HepG2 (cell line): ENCODE measurements around the gene IFT122. TPM values are rescaled to one million over a fixed set of nuclear protein-coding genes. Genes with fewer than 3 reads are reported as not detected.

Experiments
- ARHGAP35 ChIP-seq: sonication (generic); formaldehyde crosslinking; IDR thresholded peaks from 2 replicates; pipeline ENCODE4 v1.9.0; 2022; ENCODE audit warnings: mild to moderate bottlenecking, inconsistent platforms, moderate library complexity, missing genetic modification reagents, borderline replicate concordance
- ATRX ChIP-seq: sonication (generic); formaldehyde crosslinking; IDR thresholded peaks from 2 replicates; pipeline ENCODE4 v1.4.0; 2020; ENCODE audit warnings: missing genetic modification reagents, borderline replicate concordance
- CAMTA2 ChIP-seq: sonication (generic); formaldehyde crosslinking; IDR thresholded peaks from 2 replicates; pipeline ENCODE4 v1.4.0; 2020; ENCODE audit warnings: mild to moderate bottlenecking, missing genetic modification reagents, borderline replicate concordance
- CBX1 ChIP-seq: IDR thresholded peaks from one replicate; pipeline ENCODE4 v1.6.1; 2016; ENCODE audit warnings: antibody characterized with exemption, low read depth
- CEBPB ChIP-seq: IDR thresholded peaks from 2 replicates; pipeline ENCODE4 v1.6.1; 2011; ENCODE audit warnings: low read depth, low read length, improper control_type of control experiment, borderline replicate concordance
- EHMT2 ChIP-seq: fragments of 200-600 bp; sonication (generic); IDR thresholded peaks from 2 replicates; pipeline ENCODE4 v1.7.0; 2017; ENCODE audit warnings: antibody characterized with exemption, low read depth, low read length, borderline replicate concordance
- EP300 ChIP-seq, 3 experiments: sonication (generic) in 1 of 3; formaldehyde crosslinking in 1 of 3; IDR thresholded peaks; 2 replicates each; pipeline versions ENCODE4 v1.5.1 to v1.6.1; 2011 to 2020; ENCODE audit warnings: low read depth in 2 of 3, low read length in 2 of 3, borderline replicate concordance in 1 of 3, improper control_type of control experiment in 1 of 3, mild to moderate bottlenecking in 1 of 3, missing genetic modification reagents in 1 of 3, moderate library complexity in 1 of 3
- HNF4G ChIP-seq, 2 experiments: sonication (generic) in 1 of 2; formaldehyde crosslinking in 1 of 2; IDR thresholded peaks; 2 replicates each; pipeline versions ENCODE4 v1.4.0 to v1.6.1; 2011 to 2020; ENCODE audit warnings: borderline replicate concordance in 2 of 2, low read depth in 2 of 2, mild to moderate bottlenecking in 2 of 2, low read length in 1 of 2, missing genetic modification reagents in 1 of 2, moderate library complexity in 1 of 2
- KAT7 ChIP-seq: IDR thresholded peaks from 2 replicates; pipeline ENCODE4 v1.6.1; 2018; ENCODE audit warnings: borderline replicate concordance, missing compliant biosample characterization
- KDM4B ChIP-seq: sonication (generic); formaldehyde crosslinking; IDR thresholded peaks from 2 replicates; pipeline ENCODE4 v1.4.0; 2020; ENCODE audit warnings: missing genetic modification reagents
- NFKBIZ ChIP-seq: IDR thresholded peaks from 2 replicates; pipeline ENCODE4 v1.6.1; 2018; ENCODE audit warnings: missing genetic modification reagents, missing compliant biosample characterization
- NR1H2 ChIP-seq: sonication (generic); formaldehyde crosslinking; IDR thresholded peaks from 2 replicates; pipeline ENCODE4 v1.8.1; 2022; ENCODE audit warnings: low read depth, missing genetic modification reagents, borderline replicate concordance
- PHF21A ChIP-seq: sonication (generic); formaldehyde crosslinking; IDR thresholded peaks from 2 replicates; pipeline ENCODE4 v1.5.0; 2020; ENCODE audit warnings: mild to moderate bottlenecking, missing genetic modification reagents
- PRPF4 ChIP-seq: fragments of 200-400 bp; formaldehyde crosslinking; IDR thresholded peaks from 2 replicates; pipeline ENCODE4 v1.6.1; 2016; ENCODE audit warnings: low read length, low read depth; ENCODE audit not compliant: poor library complexity, severe bottlenecking
- RARA ChIP-seq: IDR thresholded peaks from 2 replicates; pipeline ENCODE4 v1.6.1; 2016; ENCODE audit warnings: missing genetic modification reagents, missing compliant biosample characterization
- SP5 ChIP-seq: IDR thresholded peaks from 2 replicates; pipeline ENCODE4 v1.6.1; 2016; ENCODE audit warnings: low read depth, borderline replicate concordance
- TBP ChIP-seq: sonication (generic); formaldehyde crosslinking; IDR thresholded peaks from 2 replicates; pipeline ENCODE4 v1.5.0; 2020; ENCODE audit warnings: missing genetic modification reagents
- TEAD3 ChIP-seq: optimal IDR thresholded peaks from 2 replicates; pipeline ENCODE3; 2016; ENCODE audit warnings: borderline replicate concordance
- ZFP41 ChIP-seq: sonication (generic); formaldehyde crosslinking; IDR thresholded peaks from 2 replicates; pipeline ENCODE4 v1.4.0; 2020; ENCODE audit warnings: mild to moderate bottlenecking, missing genetic modification reagents, borderline replicate concordance
- ZMYM2 ChIP-seq: sonication (generic); formaldehyde crosslinking; IDR thresholded peaks from 2 replicates; pipeline ENCODE4 v1.8.0; 2022; ENCODE audit warnings: mild to moderate bottlenecking, missing genetic modification reagents
- ZNF441 ChIP-seq: sonication (generic); formaldehyde crosslinking; IDR thresholded peaks from 2 replicates; pipeline ENCODE4 v1.7.0; 2021; ENCODE audit warnings: missing genetic modification reagents, borderline replicate concordance
- ZNF616 ChIP-seq: sonication (generic); formaldehyde crosslinking; IDR thresholded peaks from 2 replicates; pipeline ENCODE4 v1.5.0; 2020; ENCODE audit warnings: low read depth, mild to moderate bottlenecking, missing genetic modification reagents
- ZNF75D ChIP-seq: sonication (generic); formaldehyde crosslinking; IDR thresholded peaks from 2 replicates; pipeline ENCODE4 v1.8.1; 2023; ENCODE audit warnings: missing genetic modification reagents, mild to moderate bottlenecking, borderline replicate concordance
- polyA plus RNA-seq, 8 experiments: library from polyadenylated mRNA; depleted of rRNA in 3 of 8; stranded (reverse) in 7 of 8; unstranded in 1 of 8; fragments of >200 nt; fragmentation: Illumina TruSeq in 4 of 8; extraction: Trizol in 4 of 8; gene quantifications; 2 replicates each; pipeline versions ENCODE4 v1.2.1 to v1.2.3, GENCODE V29; 2011 to 2016; ENCODE audit warnings: low read depth in 4 of 8, missing spikeins in 1 of 8, mixed read lengths in 1 of 8; ENCODE audit not compliant: insufficient read depth in 1 of 8
- total RNA-seq, 5 experiments: library from RNA; depleted of rRNA; stranded (reverse); fragments of >200 nt; fragmentation: Illumina TruSeq; extraction: Trizol; gene quantifications; 2 replicates each; pipeline ENCODE4 v1.2.3, GENCODE V29; 2016; ENCODE audit warnings: low read depth in 1 of 5
- TF ChIP-seq, protein P1 (sequence below): sonication (generic); formaldehyde crosslinking; IDR thresholded peaks from 2 replicates; pipeline ENCODE4 v1.5.0; 2020; ENCODE audit warnings: missing genetic modification reagents
- TF ChIP-seq, protein P2 (sequence below): IDR thresholded peaks from 2 replicates; pipeline ENCODE4 v1.6.1; 2016; ENCODE audit warnings: low read depth, missing genetic modification reagents, missing compliant biosample characterization

The IFT122 gene
- total and polyA plus RNA-seq, 2 of the 13 experiments (the other 11 are each of a cell fraction or from before 2014, with no cell fraction given) = 10.1 to 10.3 TPM

DNA sequence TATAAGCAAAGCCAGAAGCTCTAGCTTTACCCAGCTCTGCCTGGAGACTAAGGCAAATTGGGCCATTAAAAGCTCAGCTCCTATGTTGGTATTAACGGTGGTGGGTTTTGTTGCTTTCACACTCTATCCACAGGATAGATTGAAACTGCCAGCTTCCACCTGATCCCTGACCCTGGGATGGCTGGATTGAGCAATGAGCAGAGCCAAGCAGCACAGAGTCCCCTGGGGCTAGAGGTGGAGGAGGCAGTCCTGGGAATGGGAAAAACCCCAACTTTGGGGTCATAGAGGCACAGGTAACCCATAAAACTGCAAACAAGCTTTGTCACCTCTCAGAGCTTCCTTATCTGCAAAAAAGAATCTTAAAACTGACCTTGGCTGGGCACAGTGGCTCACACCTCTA is 95.1 kb downstream of the IFT122 start (continued):
- TF ChIP-seq, protein P1, sequence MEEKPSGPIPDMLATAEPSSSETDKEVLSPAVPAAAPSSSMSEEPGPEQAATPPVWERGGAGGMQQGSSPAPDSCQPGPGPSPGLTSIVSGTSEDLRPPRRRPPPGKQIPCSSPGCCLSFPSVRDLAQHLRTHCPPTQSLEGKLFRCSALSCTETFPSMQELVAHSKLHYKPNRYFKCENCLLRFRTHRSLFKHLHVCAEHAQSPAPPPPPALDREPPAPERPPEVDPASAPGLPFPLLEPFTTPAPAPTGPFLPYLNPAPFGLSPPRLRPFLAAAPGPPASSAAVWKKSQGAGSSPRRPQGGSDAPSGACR (CRISPR knock-in tag) = no peak
- TF ChIP-seq ARHGAP35 (CRISPR knock-in tag) (no peak), TEAD3 (peak; percentile 50), EHMT2 (no peak), KAT7 (CRISPR knock-in tag) (peak; percentile 8; the same call in 1 of the 2 replicates), ZNF616 (CRISPR knock-in tag) (no peak), ATRX (CRISPR knock-in tag) (no peak), TBP (CRISPR knock-in tag) (no peak), PRPF4 (no peak), CAMTA2 (no peak), SP5 (0 out of 2 replicates have a peak, but pooled peaks have one; percentile 8), NFKBIZ (CRISPR knock-in tag) (no peak), ZFP41 (CRISPR knock-in tag) (no peak), PHF21A (CRISPR knock-in tag) (peak; percentile 19; the same call in 1 of the 2 replicates), RARA (CRISPR knock-in tag) (peak; percentile 48), NR1H2 (CRISPR knock-in tag) (no peak), ZNF441 (CRISPR knock-in tag) (no peak), CEBPB (peak; percentile 93), ZNF75D (CRISPR knock-in tag) (no peak), HNF4G (IDR thresholded peaks at IDR 0.05; ENCODE audit: borderline replicate concordance, low read depth, low read length) (peak; percentile 31; the same call in 1 of the 2 replicates), HNF4G (CRISPR knock-in tag; IDR thresholded peaks at IDR 0.05; ENCODE audit: borderline replicate concordance, low read depth) (no peak), CBX1 (no peak), EP300 (IDR thresholded peaks at IDR 0.05; ENCODE audit: low read depth in 2 of 2, low read length in 2 of 2) (0 out of 4 replicates have a peak, but pooled peaks of 1 of the 2 experiments have one; percentile 9), EP300 (CRISPR knock-in tag; IDR thresholded peaks at IDR 0.05; ENCODE audit: borderline replicate concordance) (no peak), ZMYM2 (no peak), KDM4B (CRISPR knock-in tag) (no peak)
- TF ChIP-seq, protein P2, sequence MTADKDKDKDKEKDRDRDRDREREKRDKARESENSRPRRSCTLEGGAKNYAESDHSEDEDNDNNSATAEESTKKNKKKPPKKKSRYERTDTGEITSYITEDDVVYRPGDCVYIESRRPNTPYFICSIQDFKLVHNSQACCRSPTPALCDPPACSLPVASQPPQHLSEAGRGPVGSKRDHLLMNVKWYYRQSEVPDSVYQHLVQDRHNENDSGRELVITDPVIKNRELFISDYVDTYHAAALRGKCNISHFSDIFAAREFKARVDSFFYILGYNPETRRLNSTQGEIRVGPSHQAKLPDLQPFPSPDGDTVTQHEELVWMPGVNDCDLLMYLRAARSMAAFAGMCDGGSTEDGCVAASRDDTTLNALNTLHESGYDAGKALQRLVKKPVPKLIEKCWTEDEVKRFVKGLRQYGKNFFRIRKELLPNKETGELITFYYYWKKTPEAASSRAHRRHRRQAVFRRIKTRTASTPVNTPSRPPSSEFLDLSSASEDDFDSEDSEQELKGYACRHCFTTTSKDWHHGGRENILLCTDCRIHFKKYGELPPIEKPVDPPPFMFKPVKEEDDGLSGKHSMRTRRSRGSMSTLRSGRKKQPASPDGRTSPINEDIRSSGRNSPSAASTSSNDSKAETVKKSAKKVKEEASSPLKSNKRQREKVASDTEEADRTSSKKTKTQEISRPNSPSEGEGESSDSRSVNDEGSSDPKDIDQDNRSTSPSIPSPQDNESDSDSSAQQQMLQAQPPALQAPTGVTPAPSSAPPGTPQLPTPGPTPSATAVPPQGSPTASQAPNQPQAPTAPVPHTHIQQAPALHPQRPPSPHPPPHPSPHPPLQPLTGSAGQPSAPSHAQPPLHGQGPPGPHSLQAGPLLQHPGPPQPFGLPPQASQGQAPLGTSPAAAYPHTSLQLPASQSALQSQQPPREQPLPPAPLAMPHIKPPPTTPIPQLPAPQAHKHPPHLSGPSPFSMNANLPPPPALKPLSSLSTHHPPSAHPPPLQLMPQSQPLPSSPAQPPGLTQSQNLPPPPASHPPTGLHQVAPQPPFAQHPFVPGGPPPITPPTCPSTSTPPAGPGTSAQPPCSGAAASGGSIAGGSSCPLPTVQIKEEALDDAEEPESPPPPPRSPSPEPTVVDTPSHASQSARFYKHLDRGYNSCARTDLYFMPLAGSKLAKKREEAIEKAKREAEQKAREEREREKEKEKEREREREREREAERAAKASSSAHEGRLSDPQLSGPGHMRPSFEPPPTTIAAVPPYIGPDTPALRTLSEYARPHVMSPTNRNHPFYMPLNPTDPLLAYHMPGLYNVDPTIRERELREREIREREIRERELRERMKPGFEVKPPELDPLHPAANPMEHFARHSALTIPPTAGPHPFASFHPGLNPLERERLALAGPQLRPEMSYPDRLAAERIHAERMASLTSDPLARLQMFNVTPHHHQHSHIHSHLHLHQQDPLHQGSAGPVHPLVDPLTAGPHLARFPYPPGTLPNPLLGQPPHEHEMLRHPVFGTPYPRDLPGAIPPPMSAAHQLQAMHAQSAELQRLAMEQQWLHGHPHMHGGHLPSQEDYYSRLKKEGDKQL (CRISPR knock-in tag) = 0 out of 2 replicates have a peak, but pooled peaks have one; percentile 17
